NCI-H524 treated with DMSO at 0.1 percent for 48 hours (cell line): ENCODE measurements around the gene OTUD1.

Experiments
- DNase-seq: peaks from one replicate; lab custom pipeline; 2025; lab: John Stamatoyannopoulos, UW

The OTUD1 gene

DNA sequence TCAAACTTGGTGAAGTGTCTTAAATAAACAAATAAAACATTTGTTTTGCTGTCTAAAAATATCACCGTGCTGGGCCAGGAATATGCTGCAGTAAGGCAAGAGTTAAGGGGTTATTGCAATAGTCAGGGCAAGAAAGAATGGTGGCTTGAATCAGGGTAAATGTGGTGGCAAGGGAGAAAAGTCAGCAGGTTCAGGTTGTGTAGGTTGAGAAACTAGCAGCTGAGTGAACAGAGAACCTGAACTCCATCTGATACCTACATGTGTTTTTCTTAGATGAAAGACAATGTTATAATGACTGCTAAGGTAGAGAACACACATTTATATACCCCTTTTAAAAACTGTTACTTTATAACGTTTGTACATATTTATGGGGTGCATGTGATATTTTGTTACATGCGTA, 28.7 kb downstream of the OTUD1 start:
- DNase-seq, result no peak

GRCh38 chr10:23469596-23470237, 30.8 kb downstream of the OTUD1 start:
- no peak for DNase-seq

DNA sequence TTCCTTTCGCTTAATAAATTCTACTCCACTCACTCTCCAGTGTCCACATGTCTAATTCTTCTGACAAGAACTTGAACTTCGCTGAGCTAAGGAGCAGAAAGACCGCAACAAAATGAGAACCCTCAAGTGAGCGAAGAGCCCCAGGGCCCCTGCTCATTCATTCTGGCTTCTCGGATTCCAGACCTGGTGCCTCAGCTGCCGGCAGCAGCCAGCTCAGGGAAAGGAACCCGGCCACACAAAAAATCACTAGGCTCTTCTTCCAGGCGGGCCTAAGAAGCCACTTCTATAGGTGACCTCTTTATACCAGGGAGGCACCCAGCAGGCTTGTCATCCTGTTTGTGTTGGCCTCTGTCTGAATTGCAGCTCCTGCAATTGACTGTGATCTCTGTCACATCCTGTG, 33.3 kb downstream of the OTUD1 start:
- no peak for DNase-seq

GRCh38 chr10:23474081-23474480, 35.2 kb downstream of the OTUD1 start:
- no peak for DNase-seq

DNA sequence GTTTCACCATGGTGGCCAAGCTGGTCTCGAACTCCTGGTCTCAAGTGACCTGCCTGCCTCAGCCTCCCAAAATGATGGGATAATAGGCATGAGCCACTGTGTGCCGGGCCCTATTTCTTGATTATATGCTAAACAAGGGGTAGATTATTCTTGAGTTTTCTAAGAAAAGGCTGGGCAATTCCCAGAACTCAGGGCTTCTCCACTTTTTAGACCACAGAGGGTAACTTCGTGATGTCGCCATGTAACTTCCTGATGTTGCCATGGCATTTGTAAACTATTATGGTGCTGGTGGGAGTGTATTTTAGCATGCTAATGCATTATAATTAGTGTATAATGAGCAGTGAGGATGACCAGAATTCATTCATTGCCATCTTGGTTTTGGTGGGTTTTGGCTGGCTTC, 35.8 kb downstream of the OTUD1 start:
- DNase-seq, result no peak

- DNase-seq, result no peak
Measured at GRCh38 chr10:23478570-23478969, 39.7 kb downstream of the OTUD1 start.

GRCh38 chr10:23479798-23480473, 41.1 kb downstream of the OTUD1 start:
- DNase-seq, result no peak

- DNase-seq, result no peak
Measured at GRCh38 chr10:23481363-23481961, 42.6 kb downstream of the OTUD1 start.

DNA sequence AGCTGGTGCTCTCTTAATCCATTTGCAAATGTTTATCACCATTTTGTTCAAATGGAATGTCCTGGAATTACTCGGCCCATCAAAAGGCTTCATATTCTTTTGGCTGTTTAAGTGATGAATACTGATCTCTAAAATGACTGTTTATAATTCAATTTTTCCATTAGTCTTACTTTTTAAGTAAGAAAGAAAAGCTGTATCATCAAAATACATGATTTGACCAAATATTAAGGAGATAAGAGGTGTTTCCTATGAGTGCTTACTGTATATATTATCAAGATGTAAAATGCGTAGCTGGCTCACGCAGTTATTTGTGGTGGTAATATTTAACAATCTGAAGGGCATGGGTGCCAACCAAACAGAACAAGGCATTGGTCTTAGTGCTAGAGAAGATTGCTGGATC, 51.2 kb downstream of the OTUD1 start:
- DNase-seq, result no peak
